Fibroblast of skin of left biceps (primary cell): ENCODE data around the gene SLC25A46.
"Not testable (repeated sequence)": the region's sequence is repeated elsewhere in the genome, so short reads cannot be mapped to it uniquely, and the experiment has no call there.

ENCODE experiments used
- DNase-seq, 2 experiments: peaks; one replicate each; pipeline ENCODE4 v3.0.0-alpha.2; 2013; ENCODE audit warnings: low read depth in 2 of 2

SLC25A46 gene

DNA sequence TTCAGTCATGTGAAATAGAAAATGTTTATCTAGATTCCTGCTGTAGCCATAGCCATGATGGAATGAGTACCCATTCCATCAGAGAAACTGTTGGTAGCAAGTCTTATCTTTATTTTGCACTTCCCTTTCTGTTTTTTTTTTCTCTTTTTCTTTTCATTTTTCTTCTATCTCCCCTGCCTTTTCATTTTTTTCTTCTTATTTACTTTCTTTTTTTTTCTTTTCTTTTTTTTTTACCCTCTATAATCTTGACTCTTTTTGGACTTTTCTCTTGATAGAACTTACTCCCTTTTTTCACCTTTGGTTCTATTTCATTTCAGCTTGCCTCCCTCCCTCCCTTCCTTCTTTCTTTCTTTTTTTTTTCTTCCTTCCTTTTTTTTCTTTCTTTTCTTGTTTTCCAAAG, 15.4 kb downstream of the SLC25A46 start:
- DNase-seq: no peak

GRCh38 chr5:110757118-110757729, 18.4 kb downstream of the SLC25A46 start:
- DNase-seq: no peak

DNA sequence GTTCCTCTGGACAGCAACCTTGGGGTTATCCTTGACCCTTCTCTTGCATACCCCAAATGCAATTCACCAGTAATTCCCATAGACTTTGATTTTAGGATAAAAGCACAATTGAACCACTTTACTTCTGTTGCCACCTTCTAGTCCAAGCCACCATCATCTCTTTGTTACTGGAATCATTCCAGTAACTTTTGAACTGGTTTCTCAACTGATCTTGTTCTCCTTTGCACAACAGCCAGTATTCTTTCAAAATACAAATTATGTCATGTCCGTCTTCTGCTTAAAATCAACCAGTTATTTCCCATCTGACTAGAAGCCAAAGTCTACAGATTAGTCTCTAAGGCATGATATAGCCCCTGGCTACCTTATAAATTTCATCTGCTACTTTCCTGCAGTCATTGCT, 21.4 kb downstream of the SLC25A46 start:
- no peak for DNase-seq

DNA sequence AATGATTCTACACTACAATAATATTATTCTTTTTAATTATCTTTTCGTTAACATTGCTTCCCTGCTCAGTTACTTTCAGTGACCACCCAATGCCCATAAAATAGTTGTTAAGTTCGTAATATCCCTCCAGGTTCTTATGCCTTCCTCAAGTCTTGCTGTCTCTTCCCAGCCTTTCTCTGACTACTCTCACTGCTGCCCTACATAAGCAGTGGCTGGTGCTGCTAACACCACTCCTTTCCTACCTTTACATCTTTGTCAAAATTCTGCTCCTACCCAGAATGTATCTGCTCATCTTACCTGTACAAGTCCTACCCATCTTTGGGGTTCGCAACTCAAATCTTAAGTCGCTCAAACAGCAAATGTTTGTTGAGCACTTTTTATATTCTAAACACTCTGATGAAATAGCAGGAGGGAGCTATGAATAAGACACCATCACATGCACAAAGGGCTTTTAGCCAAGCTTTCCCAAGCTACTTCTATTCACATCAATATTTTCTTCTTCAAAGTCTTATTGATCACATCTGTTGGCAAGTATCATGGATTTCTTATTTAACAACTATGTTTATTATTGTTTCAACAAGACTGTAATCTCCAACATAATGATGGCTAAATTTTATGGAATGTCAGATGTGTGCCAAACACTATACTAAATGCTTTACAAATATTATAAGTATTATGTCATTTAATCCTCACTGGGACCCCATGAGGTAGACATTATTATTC, 29.5 kb downstream of the SLC25A46 start:
- peak; percentile 45 to 66 for DNase-seq

- DNase-seq: peak; percentile 63 to 66
Observed at GRCh38 chr5:110769000-110769681, 30.3 kb downstream of the SLC25A46 start.

- no peak for DNase-seq
Observed at GRCh38 chr5:110770286-110770685, 31.5 kb downstream of the SLC25A46 start.

DNA sequence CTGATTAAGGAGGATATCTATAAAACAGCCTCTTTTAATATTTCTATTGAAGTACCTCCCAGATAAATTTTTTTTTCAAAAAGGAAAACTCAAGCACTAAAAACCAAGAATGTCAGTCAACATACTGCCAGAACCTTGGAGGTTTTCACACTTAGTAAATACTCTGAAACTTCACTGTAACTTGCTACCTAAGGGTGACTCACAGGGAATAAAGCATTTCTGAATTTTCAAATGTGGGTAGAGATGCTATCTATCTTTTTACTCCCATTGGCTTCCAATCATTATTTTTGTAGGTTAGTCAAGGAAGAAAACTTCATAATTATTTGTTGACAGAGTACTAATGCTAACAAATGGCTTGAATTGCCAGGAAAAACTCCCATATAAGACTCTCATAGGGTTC, 46.1 kb downstream of the SLC25A46 start:
- DNase-seq: no peak

- no peak for DNase-seq
Observed at GRCh38 chr5:110785356-110785755, 46.5 kb downstream of the SLC25A46 start.

GRCh38 chr5:110788006-110788405, 49.2 kb downstream of the SLC25A46 start:
- DNase-seq: not testable (repeated sequence)

DNA sequence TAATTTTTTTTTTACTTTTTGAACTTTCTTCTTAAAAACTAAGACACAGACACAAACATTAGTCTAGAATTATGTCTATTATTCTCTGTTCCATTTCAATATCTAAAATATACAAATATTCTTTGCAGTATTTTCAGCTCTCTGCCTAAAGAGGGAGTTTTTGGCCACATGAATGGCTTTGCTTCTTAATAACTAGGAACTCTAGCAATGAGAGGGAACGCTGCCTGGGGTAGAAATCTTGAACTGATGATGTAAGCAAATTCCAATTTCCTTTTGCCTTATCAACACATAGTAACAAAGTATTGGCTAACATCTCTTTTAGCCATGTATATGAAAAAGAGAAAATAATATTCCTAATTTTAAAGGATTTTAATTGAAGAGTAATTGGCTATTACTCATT, 51.9 kb downstream of the SLC25A46 start:
- no peak for DNase-seq

DNA sequence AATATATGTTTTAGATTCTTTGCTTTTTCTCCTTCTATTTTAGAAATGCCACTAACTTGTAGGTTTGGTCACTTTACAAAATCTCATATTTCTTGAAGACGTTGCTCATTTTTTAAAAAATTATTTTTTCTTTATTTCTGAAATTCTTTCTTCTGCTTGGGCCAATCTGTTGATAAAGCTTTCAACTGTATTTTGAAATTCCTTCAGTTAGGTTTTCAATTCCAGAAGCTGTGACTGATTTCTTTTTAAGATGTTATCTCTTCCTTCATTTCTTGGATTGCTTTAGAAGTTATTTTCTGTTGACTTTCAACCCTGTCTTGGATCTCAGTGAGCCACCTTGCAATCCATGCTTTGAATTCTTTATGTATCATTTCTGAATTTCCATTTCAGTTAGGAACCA, 64.2 kb downstream of the SLC25A46 start:
- DNase-seq: no peak

DNA sequence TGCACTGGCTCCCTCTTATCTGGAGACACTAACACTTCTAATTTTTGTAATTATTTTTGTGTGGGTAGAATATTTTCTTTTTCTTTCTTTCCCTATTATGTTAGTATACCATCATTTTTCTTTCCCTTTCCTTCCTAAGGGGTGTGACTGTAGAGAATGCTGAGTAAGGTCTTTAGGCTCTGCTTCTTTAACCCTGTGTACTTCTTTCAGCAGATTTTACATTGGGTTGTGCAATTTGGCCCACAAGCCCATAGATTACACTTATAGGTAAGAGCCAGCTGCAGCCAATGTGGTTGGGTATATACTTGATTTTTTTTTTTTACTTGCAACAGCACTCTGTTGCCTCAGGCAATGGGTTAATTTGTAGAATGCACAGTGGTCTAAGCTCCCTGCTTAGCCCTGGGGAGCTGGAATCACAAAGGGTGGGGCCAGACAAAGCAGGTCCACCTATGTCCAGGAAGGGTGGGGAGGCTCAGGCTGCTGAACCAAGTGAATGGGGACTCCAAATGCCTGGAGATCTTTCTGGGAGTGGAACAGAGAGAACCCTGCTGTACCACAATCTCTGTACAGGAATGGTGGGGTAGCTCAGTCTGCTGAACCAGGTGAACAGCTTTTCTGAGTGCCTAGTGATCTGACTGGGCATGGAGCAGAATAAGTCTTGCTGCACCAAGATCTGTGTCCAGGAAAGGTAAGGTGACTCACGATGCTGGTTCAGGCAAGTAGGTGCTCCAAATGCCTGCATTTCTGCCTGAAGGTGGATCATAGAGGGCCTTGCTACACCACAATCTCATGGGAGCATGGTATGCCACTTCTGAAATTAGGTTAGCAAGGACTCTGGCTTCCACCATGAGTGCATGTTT, 64.9 kb downstream of the SLC25A46 start:
- no peak for DNase-seq

- no peak for DNase-seq
Observed at GRCh38 chr5:110807169-110807568, 68.4 kb downstream of the SLC25A46 start.

- DNase-seq: no peak
Observed at GRCh38 chr5:110809006-110809405, 70.2 kb downstream of the SLC25A46 start.
